Measurements from ENCODE around the gene AGO1.
"Not testable (repeated sequence)": the region's sequence is repeated elsewhere in the genome, so short reads cannot be mapped to it uniquely, and the experiment has no call there.

The AGO1 gene

GRCh38 chr1:35915693-35916092 lies 32.7 kb downstream of the AGO1 start:
- DNase-seq (ENCODE audit: low read depth, low spot score), result no peak

DNA sequence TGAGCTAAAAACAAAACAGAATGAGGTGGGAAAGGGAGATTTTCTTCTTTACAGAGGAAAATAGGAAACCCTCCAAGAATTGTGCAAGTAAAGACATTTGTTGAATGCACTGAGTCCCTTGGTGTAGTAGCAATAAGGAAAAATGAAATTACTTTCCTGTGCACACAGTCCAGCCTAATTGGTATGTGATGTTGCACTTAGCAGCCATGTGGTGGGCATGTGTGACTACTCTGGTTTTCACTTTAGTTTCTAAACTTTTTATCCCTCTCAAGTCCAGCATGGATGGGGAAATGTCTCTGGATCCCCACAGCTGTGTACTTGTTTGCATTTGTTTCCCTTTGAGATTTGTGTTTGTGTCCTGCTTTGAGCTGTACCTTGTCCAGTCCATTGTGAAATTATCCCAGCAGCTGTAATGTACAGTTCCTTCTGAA lies 40.8 kb downstream of the AGO1 start:
- no peak for DNase-seq (ENCODE audit: low read depth, low spot score)

DNA sequence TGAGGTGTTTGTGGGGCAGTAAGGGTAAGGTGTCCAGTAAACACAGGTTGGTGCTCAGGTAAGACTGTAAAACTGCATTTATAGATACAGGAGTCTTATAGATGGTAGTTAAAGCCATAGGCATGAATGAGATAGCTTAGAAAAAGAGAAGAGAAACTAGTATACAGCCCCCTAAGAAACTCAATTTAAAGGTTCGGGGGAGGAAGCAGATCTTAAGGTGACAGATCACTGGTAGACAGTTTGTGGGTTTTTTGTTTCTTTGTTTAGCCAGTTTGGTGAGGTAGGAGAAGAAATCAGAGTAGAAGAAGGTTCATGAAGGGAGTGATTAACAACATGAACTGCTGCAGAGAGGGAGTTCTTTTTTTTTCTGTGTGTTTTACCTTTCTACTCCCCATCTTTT lies 41.8 kb downstream of the AGO1 start:
- no peak for DNase-seq (ENCODE audit: low read depth, low spot score)

DNA sequence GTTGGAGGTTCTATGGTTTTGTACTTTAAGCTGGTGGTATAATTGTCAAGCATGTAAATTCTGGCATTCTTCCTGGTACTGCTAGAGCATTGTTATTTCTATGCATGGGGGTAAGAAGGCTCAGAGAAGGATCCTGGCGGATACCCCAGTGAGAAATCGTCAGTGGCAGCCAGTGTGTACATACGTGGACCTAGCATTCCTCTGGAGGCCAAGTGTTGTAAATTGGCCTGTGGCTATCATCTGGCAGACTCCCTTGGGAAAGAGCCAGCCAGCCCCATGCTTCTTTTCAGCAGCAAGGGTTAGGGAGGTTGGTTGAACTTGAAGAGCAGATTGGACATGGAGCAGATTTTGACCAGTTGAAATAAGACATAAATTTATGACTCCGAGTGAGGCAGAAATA lies 42.7 kb downstream of the AGO1 start:
- DNase-seq (ENCODE audit: low read depth, low spot score), result no peak

DNA sequence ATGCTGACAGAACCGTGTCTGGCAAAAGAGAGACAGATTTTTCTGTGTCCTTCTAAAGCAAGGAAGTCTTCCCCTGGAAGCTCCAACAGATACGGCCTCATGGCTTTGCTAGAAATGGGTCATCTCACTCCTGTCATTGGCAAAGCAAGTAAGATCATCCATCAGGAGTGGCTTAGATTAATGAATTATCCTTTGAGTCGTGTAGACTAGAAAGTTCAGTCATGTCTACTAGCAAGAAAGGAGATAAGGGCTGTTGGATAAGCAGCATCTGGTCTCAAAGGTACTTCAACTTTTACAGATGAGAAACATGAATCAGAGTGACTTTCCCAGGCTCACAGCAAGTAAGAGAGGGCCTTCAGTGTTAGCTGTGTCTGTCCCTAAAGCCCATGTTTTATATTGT lies 44.5 kb downstream of the AGO1 start:
- no peak for DNase-seq (ENCODE audit: low read depth, low spot score)

DNA sequence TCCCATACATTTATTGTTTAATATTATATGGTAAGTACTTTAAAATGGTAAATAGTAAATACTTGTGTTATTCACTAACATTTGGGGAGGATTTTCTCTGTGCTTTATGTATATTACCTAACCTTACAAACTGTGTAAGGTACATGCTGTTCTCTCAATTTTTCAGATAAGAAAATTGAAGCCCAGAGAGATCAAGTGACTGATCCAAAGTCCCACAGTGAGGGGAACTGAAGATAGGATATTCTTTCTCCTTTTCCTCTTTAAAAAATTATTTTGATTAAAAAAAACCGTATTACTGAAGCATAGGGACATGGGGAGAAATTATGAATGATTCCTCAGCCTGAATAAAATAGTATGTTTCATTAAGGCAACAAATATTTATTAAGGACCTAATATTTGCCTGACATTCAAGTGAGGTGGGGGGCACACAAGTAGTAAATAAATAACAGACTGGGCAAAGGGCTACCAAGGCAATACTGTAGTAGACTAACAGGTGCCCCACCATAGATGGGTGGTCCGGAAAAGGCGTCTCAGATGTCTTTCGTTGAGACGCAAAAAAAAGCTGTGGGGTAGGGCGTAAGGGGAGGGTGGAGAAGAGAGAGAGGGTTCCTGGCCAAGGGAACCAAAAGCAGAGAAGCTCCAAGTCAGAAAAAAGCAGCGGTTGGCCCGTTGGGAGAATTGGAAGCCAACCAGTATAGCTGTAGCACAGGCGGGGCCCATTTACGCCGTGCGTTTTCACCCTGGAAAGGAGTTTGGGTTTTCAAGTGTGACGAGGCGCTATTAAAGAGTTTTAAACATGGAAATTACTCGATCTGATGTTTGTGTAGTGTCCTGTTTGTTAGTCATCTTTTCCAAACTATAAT lies 47.0 kb downstream of the AGO1 start:
- DNase-seq (ENCODE audit: low read depth, low spot score), result no peak

DNA sequence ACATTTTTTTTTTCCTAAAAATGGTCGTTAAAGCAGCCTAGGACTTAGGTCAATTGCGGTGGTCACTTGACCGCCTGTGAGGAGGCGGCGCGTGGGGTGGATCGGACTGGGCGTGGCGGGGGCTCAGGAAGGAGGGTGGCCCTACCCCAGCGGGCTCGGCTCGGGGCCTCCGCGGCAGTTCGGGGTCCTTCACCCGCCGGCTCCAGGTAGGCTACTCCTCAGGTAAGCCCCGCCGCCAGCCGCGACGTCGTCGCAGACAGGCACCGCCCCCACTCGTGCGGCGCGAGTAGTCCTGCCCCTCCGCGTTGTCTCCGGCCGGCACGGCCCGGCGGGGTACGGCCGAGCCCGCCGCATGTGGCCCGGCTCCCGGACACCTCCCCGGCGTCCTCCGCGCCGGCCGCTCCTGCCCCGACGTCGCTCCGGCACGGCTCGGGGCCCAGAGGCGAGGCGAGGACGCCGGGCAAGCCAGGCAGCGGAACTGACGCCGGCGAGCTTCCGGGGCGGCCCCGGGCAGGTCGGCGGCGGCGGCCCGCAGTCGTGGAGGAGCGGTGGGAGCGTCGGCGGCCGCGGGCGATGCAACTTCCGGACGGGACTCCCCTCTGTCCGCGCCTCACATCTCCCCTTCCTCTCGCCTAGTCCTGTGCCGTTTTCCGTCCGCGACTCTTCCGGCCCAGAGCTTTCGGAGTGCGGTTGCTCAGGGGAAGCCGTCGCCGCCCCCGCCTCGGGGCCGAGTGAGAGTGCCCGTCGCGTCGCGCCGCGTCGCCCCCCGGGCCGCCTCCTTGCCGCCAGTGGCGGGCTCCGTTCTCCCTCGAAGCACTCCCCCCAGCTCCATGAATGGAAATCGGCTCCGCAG lies 47.8 kb downstream of the AGO1 start, which contains the start of gene AGO3:
Gene AGO3 (plus strand): TSS at position 513 of the 853 bp plus-strand sequence. CDS start 322 bp downstream, at position 835.
- DNase-seq (ENCODE audit: low read depth, low spot score), result peak; percentile 63

GRCh38 chr1:35931446-35932157 lies 48.6 kb downstream of the AGO1 start:
- DNase-seq (ENCODE audit: low read depth, low spot score), result no peak

GRCh38 chr1:35932158-35932636 lies 49.2 kb downstream of the AGO1 start:
- DNase-seq (ENCODE audit: low read depth, low spot score), result no peak

GRCh38 chr1:35932941-35933340 lies 49.9 kb downstream of the AGO1 start:
- no peak for DNase-seq (ENCODE audit: low read depth, low spot score)

DNA sequence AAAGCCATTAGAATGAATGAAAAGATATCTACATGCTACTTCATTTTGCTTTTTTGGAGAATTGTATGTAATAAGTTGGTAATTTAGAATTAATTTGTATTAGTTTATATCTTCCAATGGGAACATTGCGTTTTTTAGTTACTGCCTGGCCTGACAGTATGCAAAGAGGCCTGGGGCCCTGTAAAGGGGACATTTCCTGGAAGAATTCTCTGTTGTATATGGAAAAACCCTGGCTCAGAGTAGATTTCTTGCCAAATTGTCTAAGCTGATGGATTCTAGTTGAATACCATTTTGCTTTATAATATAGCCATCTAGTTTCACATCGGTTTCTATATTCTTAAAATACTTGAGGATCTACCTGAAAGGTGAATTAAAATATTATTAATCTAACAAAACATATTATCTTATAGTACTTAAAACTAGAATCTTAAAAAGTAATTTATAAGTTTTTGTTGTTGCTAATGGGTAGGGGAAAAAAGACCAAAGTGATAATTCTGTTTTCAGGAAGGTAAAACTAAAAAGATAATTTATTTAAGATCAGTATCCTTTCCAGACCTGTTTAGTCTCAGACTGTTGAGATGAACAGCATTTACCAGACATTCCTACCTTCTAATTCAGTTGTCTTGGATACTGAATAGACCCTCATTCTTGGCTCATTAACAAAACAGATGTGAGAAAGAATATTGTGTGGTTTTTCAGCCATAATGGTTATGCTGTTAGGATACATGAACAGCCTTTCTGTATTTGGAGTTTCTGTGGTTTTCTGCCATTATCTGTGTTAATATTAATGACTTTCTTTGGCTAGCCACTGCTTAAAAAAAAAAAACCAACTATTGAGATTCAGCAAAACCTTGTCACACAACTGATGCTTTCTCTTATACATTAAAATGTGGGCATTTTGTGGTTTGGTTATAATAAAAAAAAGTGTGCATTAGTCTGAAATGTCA lies 52.7 kb downstream of the AGO1 start:
- no peak for DNase-seq (ENCODE audit: low read depth, low spot score)

DNA sequence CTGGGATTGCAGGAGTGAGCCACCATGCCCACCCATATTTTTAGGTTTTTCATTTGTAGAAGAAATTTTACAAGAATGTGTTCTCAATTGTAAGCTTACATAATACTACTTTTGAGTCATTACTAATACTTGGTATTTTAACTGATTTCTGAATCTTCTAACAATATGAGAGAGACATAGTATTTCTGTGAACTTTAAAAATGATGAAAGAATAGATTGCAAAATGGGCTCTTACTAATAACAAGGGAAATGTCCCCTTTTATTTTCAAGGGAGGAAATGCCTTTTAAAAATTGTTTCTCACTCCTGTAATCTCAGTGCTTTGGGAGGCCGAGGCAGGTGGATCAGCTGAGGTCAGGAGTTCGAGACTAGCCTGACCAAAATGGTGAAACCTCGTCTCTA lies 53.8 kb downstream of the AGO1 start:
- DNase-seq (ENCODE audit: low read depth, low spot score), result no peak

GRCh38 chr1:35939484-35939883 lies 56.5 kb downstream of the AGO1 start:
- no peak for DNase-seq (ENCODE audit: low read depth, low spot score)

- DNase-seq (ENCODE audit: low read depth, low spot score), result no peak
Measured at GRCh38 chr1:35945327-35945726, 62.3 kb downstream of the AGO1 start.

DNA sequence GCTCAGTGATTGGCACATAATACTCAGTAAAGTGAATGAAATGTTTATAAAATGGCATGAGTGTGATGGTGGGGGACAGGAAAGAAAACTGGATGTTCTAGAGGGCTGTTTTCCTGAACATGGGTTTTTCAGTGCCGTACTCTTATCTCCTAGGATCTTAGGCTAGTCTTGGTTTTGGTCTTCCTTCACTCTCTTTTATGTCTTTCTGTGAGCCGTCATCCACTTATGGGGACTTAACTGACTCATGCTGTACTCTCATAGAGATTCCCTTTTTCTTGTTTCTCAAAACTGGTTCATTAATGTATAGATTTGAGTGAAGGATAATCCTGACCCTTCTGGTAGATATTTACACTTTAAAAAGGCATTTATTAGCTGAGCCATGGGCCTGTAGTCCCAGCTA lies 64.5 kb downstream of the AGO1 start:
- no peak for DNase-seq (ENCODE audit: low read depth, low spot score)

- DNase-seq (ENCODE audit: low read depth, low spot score), result no peak
Measured at GRCh38 chr1:35958558-35958957, 75.5 kb downstream of the AGO1 start.

DNA sequence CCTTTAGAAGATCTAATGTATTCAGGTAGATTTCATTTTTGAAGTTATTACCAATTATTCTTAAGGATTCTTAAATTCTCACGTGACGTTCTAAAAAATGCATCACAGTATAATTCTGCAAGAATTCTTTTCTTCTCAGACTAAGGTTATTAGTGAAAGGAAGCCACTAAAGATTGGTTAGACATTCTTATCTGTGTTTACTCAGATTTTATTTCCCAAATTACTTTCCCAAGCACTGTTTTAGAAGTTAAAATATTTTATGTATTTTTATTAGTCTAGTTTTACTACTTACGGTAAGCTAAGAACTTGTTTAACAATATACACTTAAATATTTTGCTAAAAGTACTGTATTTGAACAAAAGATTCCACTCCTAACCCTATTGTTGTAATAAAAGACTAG lies 76.3 kb downstream of the AGO1 start:
- DNase-seq (ENCODE audit: low read depth, low spot score), result no peak

DNA sequence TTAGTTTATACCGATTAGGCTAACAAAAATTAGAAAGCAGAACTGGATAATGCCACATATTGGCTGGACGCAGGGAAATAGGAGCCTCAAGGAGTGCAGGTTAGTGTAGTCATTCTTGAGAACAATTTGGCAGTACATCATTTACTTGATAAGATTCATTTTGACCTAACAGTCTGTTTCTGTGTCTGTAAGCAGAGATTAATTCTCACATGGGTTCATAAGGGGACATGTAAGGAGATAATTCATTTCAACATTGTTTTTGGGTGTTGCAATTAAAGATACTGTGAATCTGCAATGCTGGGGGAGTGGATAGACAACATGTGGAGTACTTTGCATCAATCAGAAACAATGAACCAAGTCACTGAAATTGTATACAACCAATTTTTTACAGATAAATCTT lies 79.9 kb downstream of the AGO1 start:
- DNase-seq (ENCODE audit: low read depth, low spot score), result no peak

DNA sequence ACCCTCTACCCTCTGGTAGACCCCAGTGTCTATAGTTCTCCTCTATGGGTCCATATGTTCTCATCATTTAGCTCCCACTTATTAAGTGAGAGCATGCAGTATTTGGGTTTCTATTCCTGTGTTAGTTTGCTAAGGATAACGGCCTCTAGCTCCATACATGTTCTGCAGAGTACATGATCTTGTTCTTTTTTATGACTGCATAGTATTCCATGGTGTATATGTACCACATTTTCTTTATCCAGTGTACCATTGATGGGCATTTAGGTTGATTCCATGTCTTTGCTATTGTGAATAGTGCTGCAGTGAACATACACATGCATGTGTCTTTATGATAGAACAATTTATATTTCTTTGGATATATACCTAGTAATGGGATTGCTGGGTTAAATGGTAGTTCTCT lies 81.3 kb downstream of the AGO1 start:
- DNase-seq (ENCODE audit: low read depth, low spot score), result not testable (repeated sequence)

GRCh38 chr1:35968396-35968795 lies 85.4 kb downstream of the AGO1 start:
- DNase-seq (ENCODE audit: low read depth, low spot score), result no peak

- no peak for DNase-seq (ENCODE audit: low read depth, low spot score)
Measured at GRCh38 chr1:35971601-35972000, 88.6 kb downstream of the AGO1 start.
